ENCODE results near the gene FRMD4A.

FRMD4A gene

DNA sequence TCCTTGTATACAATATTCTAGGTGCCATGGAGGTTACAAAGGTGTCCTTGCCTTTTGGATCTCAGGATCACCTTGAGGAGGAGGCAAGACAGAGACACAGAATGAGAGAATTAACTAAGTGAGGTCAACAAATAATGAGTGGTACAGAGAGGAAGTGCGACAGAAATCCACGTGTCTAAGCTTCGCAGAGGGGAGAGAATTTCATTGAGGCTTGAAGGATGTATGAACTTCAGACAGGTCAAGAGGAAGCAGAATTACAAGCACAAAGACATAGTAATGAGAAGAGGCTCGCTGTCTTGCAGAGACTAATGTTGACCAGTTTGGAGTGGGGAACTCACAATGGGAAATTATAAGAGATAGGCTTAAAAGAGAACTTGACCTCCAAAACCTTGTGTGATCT is 308.7 kb downstream of the FRMD4A start:
- H3K9me3 ChIP-seq (ENCODE audit: insufficient read depth, low read length) = no peaks in the 10 kb centered on the region
- H3K9ac ChIP-seq (ENCODE audit: low read length) = no peak overlapping the region
- H3K4me2 ChIP-seq (ENCODE audit: low read depth, low read length, poor library complexity, severe bottlenecking) = no peak overlapping the region
- H3K27ac ChIP-seq (ENCODE audit: low read depth, low read length) = no peak overlapping the region
- H3K27me3 ChIP-seq (ENCODE audit: low read length) = no peaks in the 10 kb centered on the region
- TF ChIP-seq, protein P1, sequence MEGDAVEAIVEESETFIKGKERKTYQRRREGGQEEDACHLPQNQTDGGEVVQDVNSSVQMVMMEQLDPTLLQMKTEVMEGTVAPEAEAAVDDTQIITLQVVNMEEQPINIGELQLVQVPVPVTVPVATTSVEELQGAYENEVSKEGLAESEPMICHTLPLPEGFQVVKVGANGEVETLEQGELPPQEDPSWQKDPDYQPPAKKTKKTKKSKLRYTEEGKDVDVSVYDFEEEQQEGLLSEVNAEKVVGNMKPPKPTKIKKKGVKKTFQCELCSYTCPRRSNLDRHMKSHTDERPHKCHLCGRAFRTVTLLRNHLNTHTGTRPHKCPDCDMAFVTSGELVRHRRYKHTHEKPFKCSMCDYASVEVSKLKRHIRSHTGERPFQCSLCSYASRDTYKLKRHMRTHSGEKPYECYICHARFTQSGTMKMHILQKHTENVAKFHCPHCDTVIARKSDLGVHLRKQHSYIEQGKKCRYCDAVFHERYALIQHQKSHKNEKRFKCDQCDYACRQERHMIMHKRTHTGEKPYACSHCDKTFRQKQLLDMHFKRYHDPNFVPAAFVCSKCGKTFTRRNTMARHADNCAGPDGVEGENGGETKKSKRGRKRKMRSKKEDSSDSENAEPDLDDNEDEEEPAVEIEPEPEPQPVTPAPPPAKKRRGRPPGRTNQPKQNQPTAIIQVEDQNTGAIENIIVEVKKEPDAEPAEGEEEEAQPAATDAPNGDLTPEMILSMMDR (IDR thresholded peaks at IDR 0.05; ENCODE audit: insufficient read depth, low read length, poor library complexity, severe bottlenecking) = no peak
- TF ChIP-seq EZH2phosphoT487 (conservative IDR thresholded peaks at IDR 0.05; ENCODE audit: low read length) = no peak
- H3K4me3 ChIP-seq (ENCODE audit: insufficient read depth, low read length, poor library complexity, severe bottlenecking) = no peak overlapping the region
- H3K36me3 ChIP-seq (ENCODE audit: low read length) = no peaks in the 10 kb centered on the region
- no peaks in the 10 kb centered on the region for H3K79me2 ChIP-seq (ENCODE audit: insufficient read depth, low read length)
- no peaks in the 10 kb centered on the region for H3F3A ChIP-seq (ENCODE audit: insufficient read depth)
- H2AFZ ChIP-seq (ENCODE audit: low read depth, low read length, severe bottlenecking) = no peak overlapping the region
- no peaks in the 10 kb centered on the region for H4K20me1 ChIP-seq (ENCODE audit: low read depth, low read length)
- H3K9me2 ChIP-seq (replicated peaks; ENCODE audit: insufficient read depth, low read length) = no peaks in the 10 kb centered on the region

DNA sequence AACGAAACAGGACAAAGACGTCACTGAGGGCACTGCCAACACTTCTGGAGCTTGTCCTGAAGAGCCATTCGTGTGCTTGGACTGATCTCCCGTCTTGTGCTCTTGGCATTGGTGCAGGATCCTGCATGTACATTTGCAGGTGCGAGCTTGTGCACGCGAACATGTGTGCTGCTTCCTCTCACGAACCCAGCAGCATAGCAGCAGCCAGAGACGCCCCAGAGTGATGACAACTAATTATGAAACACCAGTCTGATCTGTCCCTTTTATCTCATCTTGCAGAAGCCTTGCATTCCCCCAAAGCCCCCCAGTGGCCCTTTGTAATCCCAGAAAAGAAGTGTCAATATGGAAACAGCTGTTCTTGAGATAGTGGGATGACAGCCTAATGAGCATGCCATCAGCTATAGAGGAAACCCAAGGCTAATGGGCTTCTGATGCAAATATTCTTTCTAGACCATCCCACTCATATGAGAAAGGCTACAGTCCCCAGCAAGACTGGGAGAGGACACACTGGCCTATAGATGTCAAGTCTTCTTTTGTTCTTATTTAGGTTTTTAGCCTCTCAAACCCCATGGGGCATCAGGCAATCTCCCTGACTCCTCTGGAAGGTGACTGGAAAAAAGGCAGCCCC is 310.6 kb downstream of the FRMD4A start:
- Histone ChIP-seq H3K9ac (ENCODE audit: low read length) (no peak overlapping the region), H4K20me1 (ENCODE audit: low read depth, low read length) (no peaks in the 10 kb centered on the region), H3K27ac (ENCODE audit: low read depth, low read length) (no peak overlapping the region), H2AFZ (ENCODE audit: low read depth, low read length, severe bottlenecking) (no peak overlapping the region), H3K4me3 (ENCODE audit: insufficient read depth, low read length, poor library complexity, severe bottlenecking) (no peak overlapping the region), H3F3A (ENCODE audit: insufficient read depth) (no peaks in the 10 kb centered on the region), H3K9me3 (ENCODE audit: insufficient read depth, low read length) (no peaks in the 10 kb centered on the region), H3K4me2 (ENCODE audit: low read depth, low read length, poor library complexity, severe bottlenecking) (peak overlapping the region; percentile 28), H3K79me2 (ENCODE audit: insufficient read depth, low read length) (no peaks in the 10 kb centered on the region), H3K27me3 (ENCODE audit: low read length) (no peaks in the 10 kb centered on the region), H3K9me2 (replicated peaks; ENCODE audit: insufficient read depth, low read length) (no peaks in the 10 kb centered on the region), H3K36me3 (ENCODE audit: low read length) (no peaks in the 10 kb centered on the region)
- TF ChIP-seq, protein P1 (IDR thresholded peaks at IDR 0.05; ENCODE audit: insufficient read depth, low read length, poor library complexity, severe bottlenecking) = no peak
- TF ChIP-seq EZH2phosphoT487 (conservative IDR thresholded peaks at IDR 0.05; ENCODE audit: low read length) = no peak

DNA sequence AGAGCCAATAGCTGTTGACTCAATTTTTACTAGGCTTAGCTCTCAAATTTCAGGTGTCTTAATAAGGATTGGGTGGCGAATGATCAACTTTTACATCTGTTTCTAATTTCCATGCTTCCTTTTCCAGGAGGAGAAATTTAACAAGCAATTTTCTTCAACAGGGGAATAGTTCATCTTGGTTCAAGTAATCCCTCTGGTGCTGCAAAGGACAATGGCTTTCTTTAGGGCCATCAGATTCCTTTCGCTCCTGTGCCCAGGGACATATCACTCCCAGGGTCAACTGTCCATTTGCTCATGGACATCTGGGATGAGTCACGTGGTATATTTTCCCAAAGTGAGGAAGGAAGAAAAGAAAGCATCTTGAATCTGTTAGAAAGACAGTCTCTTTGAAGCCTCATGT is 313.3 kb downstream of the FRMD4A start:
- Histone ChIP-seq H3K9me3 (ENCODE audit: insufficient read depth, low read length) (no peaks in the 10 kb centered on the region), H3K9ac (ENCODE audit: low read length) (no peak overlapping the region), H3K27ac (ENCODE audit: low read depth, low read length) (no peak overlapping the region), H3F3A (ENCODE audit: insufficient read depth) (no peaks in the 10 kb centered on the region), H3K27me3 (ENCODE audit: low read length) (no peaks in the 10 kb centered on the region), H3K4me3 (ENCODE audit: insufficient read depth, low read length, poor library complexity, severe bottlenecking) (no peak overlapping the region), H3K4me2 (ENCODE audit: low read depth, low read length, poor library complexity, severe bottlenecking) (no peak overlapping the region), H3K79me2 (ENCODE audit: insufficient read depth, low read length) (no peaks in the 10 kb centered on the region), H2AFZ (ENCODE audit: low read depth, low read length, severe bottlenecking) (no peak overlapping the region), H3K36me3 (ENCODE audit: low read length) (no peaks in the 10 kb centered on the region), H3K9me2 (replicated peaks; ENCODE audit: insufficient read depth, low read length) (no peaks in the 10 kb centered on the region), H4K20me1 (ENCODE audit: low read depth, low read length) (no peaks in the 10 kb centered on the region)
- TF ChIP-seq EZH2phosphoT487 (conservative IDR thresholded peaks at IDR 0.05; ENCODE audit: low read length) = no peak
- TF ChIP-seq, protein P1 (IDR thresholded peaks at IDR 0.05; ENCODE audit: insufficient read depth, low read length, poor library complexity, severe bottlenecking) = no peak

Data from SU-DHL-6 (cell line).